SK-N-SH (cell line): ENCODE data around the gene TBX18. TPM values are rescaled to one million over a fixed set of nuclear protein-coding genes. Genes with fewer than 3 reads are reported as not detected.
A peak's percentile ranks its signal among the peaks of the same experiment; 100 is the strongest.

ENCODE experiments used
- CTCF ChIA-PET: fragments of 300-600, 350-600 bp; formaldehyde crosslinking; extraction: SDS; loops from one replicate; lab custom pipeline; 2021; lab: Yijun Ruan, JAX
- POLR2A ChIA-PET: fragments of 350-600 bp; sonication (Branson Sonifier 250); formaldehyde crosslinking; extraction: SDS; loops from one replicate; lab custom pipeline; 2020; ENCODE audit warnings: antibody characterized with exemption, inconsistent platforms; lab: Yijun Ruan, JAX
- DNase-seq: peaks from one replicate; pipeline ENCODE4 v3.0.0; 2012
- H2AFZ ChIP-seq: fragments of 200-600 bp; sonication (generic); 2 replicates; pipeline ENCODE4 v1.8.1; 2016; ENCODE audit warnings: antibody characterized with exemption, mild to moderate bottlenecking, low read depth
- H3F3A ChIP-seq: fragments of 200-600 bp; sonication (generic); replicated peaks from 2 replicates; pipeline ENCODE3; 2016; ENCODE audit warnings: antibody characterized with exemption, mild to moderate bottlenecking; ENCODE audit not compliant: insufficient read depth
- H3K27ac ChIP-seq, 2 experiments: fragments of 200-500 bp in 1 of 2; fragments of 200-600 bp in 1 of 2; sonication (Bioruptor generic) in 1 of 2; sonication (generic), shearing (Covaris generic) in 1 of 2; 2 replicates each; pipeline versions ENCODE4 v1.5.1 to v1.6.1; 2014 to 2016; ENCODE audit warnings: low read depth in 2 of 2, inconsistent platforms in 1 of 2, low read length in 1 of 2, mild to moderate bottlenecking in 1 of 2, mixed read lengths in 1 of 2
- H3K27me3 ChIP-seq: fragments of 200-600 bp; sonication (generic), shearing (Covaris generic); 2 replicates; pipeline ENCODE4 v1.6.1; 2016; ENCODE audit warnings: mixed run types; ENCODE audit not compliant: insufficient read depth
- H3K36me3 ChIP-seq, 2 experiments: fragments of 200-500 bp in 1 of 2; fragments of 200-600 bp in 1 of 2; sonication (Bioruptor generic) in 1 of 2; sonication (generic) in 1 of 2; replicated peaks in 1 of 2; 2 replicates each; pipeline versions ENCODE3 to v1.5.1; 2014 to 2016; ENCODE audit warnings: low read length in 1 of 2, mild to moderate bottlenecking in 1 of 2; ENCODE audit not compliant: insufficient read depth in 2 of 2, control insufficient read depth in 1 of 2
- H3K4me1 ChIP-seq, 2 experiments: fragments of 200-500 bp in 1 of 2; fragments of 200-600 bp in 1 of 2; sonication (Bioruptor generic) in 1 of 2; sonication (generic), shearing (Covaris generic) in 1 of 2; 2 replicates each; pipeline versions ENCODE4 v1.5.1 to v1.6.1; 2014 to 2016; ENCODE audit warnings: low read depth in 1 of 2, low read length in 1 of 2, mixed run types in 1 of 2; ENCODE audit not compliant: insufficient read depth in 2 of 2, control insufficient read depth in 1 of 2
- H3K4me2 ChIP-seq: fragments of 200-600 bp; sonication (generic), shearing (Covaris generic); 2 replicates; pipeline ENCODE4 v1.6.1; 2017; ENCODE audit warnings: mixed run types
- H3K4me3 ChIP-seq, 2 experiments: fragments of 200-500 bp in 1 of 2; fragments of 200-600 bp in 1 of 2; sonication (Bioruptor generic) in 1 of 2; sonication (generic), shearing (Covaris generic) in 1 of 2; 2 replicates each; pipeline versions ENCODE4 v1.5.1 to v1.8.1; 2014 to 2016; ENCODE audit warnings: low read depth in 2 of 2, inconsistent platforms in 1 of 2, low read length in 1 of 2, mild to moderate bottlenecking in 1 of 2, mixed read lengths in 1 of 2, moderate library complexity in 1 of 2
- H3K79me2 ChIP-seq: fragments of 200-600 bp; sonication (generic); 2 replicates; pipeline ENCODE4 v1.8.1; 2017; ENCODE audit warnings: mild to moderate bottlenecking; ENCODE audit not compliant: insufficient read depth
- H3K9ac ChIP-seq: fragments of 200-600 bp; sonication (generic); 2 replicates; pipeline ENCODE4 v1.6.1; 2017; ENCODE audit warnings: mixed run types
- H3K9me2 ChIP-seq: fragments of 200-600 bp; sonication (generic); 2 replicates; pipeline ENCODE4 v1.6.1; 2017; ENCODE audit warnings: mixed run types
- H3K9me3 ChIP-seq: fragments of 200-600 bp; sonication (generic); 2 replicates; pipeline ENCODE4 v1.6.1; 2017; ENCODE audit warnings: mixed run types, mild to moderate bottlenecking, moderate library complexity
- H4K20me1 ChIP-seq: fragments of 200-600 bp; sonication (generic); 2 replicates; pipeline ENCODE4 v1.6.1; 2017; ENCODE audit warnings: mild to moderate bottlenecking, mixed run types; ENCODE audit not compliant: insufficient read depth
- CHD2 ChIP-seq: fragments of 150-350 bp; IDR thresholded peaks from 2 replicates; pipeline ENCODE4 v1.6.1; 2018; ENCODE audit warnings: low read length; ENCODE audit not compliant: partially characterized antibody
- ELF1 ChIP-seq: IDR thresholded peaks from 2 replicates; pipeline ENCODE4 v1.4.0; 2012
- EP300 ChIP-seq, 2 experiments: IDR thresholded peaks; 2 replicates each; pipeline versions ENCODE4 v1.4.0 to v1.6.1; 2012; ENCODE audit warnings: borderline replicate concordance in 1 of 2, low read depth in 1 of 2, low read length in 1 of 2
- FOSL2 ChIP-seq: IDR thresholded peaks from 2 replicates; pipeline ENCODE4 v1.4.0; 2012; ENCODE audit warnings: low read depth, mild to moderate bottlenecking, moderate library complexity, borderline replicate concordance
- JUND ChIP-seq: IDR thresholded peaks from 2 replicates; pipeline ENCODE4 v1.4.0; 2012
- MEF2A ChIP-seq: IDR thresholded peaks from 2 replicates; pipeline ENCODE4 v1.4.0; 2012; ENCODE audit warnings: low read depth, borderline replicate concordance
- NRF1 ChIP-seq: IDR thresholded peaks from 2 replicates; pipeline ENCODE4 v1.6.1; 2012; ENCODE audit warnings: low read depth, mild to moderate bottlenecking, low read length
- RAD21 ChIP-seq: IDR thresholded peaks from 2 replicates; pipeline ENCODE4 v1.6.1; 2012; ENCODE audit warnings: mild to moderate bottlenecking, low read length
- SMC3 ChIP-seq: IDR thresholded peaks from 2 replicates; pipeline ENCODE4 v1.6.1; 2012; ENCODE audit warnings: low read depth, low read length, improper control_type of control experiment
- TAF1 ChIP-seq: IDR thresholded peaks from 2 replicates; pipeline ENCODE4 v1.6.1; 2012; ENCODE audit warnings: low read depth, mild to moderate bottlenecking, low read length, moderate library complexity, borderline replicate concordance
- TCF12 ChIP-seq: IDR thresholded peaks from 2 replicates; pipeline ENCODE4 v1.4.0; 2012
- WGBS: methylation state at CpG from one replicate; pipeline ENCODE4 v1.1.6; 2017; ENCODE audit warnings: low lambda C conversion rate; 5-methylcytosine and 5-hydroxymethylcytosine counted together
- polyA plus RNA-seq, 3 experiments: library from polyadenylated mRNA; depleted of rRNA; stranded (reverse); fragments of >200 nt; gene quantifications; 2 replicates each; pipeline ENCODE4 v1.2.3, GENCODE V29; 2012
- TF ChIP-seq, protein P1 (sequence below): IDR thresholded peaks from 2 replicates; pipeline ENCODE4; 2012
- TF ChIP-seq, protein P2 (sequence below): fragments of 200-600 bp; sonication (generic); IDR thresholded peaks from 2 replicates; pipeline ENCODE4 v1.6.1; 2017; ENCODE audit warnings: antibody characterized with exemption, mild to moderate bottlenecking, moderate library complexity
- TF ChIP-seq, protein P3 (sequence below): IDR thresholded peaks from 2 replicates; pipeline ENCODE4 v1.4.0; 2012; ENCODE audit warnings: low read depth

Gene TBX18
- polyA plus RNA-seq, 1 of the 3 experiments (the other 2 are of a cell fraction): 19.3 TPM

DNA sequence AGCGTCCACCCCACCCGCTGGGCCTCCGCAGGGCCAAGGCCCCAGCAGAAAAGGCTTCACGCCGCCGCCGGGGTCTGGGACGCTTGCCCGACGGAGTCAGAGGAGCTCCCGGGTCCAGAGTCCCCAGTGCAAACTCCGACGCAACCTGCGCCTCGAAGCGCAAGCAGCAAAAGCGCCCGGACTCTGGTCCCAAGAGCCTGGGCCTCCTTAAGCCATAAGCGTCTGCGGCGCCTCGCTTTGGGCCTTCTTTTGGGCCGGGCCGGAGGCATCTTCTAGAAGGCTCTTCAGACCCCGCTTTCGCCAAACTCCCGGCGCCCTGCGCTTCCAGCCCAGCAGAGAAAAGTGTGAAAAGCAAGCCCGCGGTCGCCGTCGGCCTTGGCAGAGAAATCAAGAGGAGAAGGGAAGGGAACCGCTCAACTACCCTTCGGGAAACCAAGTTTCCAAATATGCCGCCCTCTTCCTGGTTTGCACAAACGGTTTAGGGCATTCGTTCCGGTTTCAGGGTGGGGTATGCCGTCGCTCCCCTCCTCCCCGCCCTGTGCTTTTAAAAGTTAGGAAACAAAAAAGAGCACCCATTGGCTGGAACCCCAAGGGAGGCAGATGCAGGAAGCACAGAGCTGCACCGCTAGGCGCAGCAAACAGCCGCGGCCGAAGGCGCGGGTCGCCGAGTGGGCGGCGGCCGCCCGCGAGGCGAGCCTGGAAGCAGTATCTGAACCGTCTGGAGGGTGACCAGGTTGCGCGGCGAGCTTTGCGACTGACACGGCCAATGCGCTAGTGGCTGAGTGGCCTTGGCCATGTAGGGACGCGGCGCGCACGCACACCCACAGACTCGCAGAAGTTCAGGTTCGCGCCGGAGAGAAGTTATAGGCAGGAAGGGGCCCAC, 1.2 kb downstream of the TBX18 start (continued):
- TF ChIP-seq EP300 (IDR thresholded peaks at IDR 0.05; ENCODE audit: borderline replicate concordance in 1 of 2, low read depth in 1 of 2, low read length in 1 of 2) (no peak; a peak in 1 of 4 replicates), SMC3 (no peak)
- TF ChIP-seq, all 33 proteins: peak for 7

- peak overlapping the region; percentile 83; the same call in 1 of the 2 replicates for H2AFZ ChIP-seq
- H3F3A ChIP-seq: peaks cover 32% of the 10 kb centered on the region
- ChIA-PET CTCF (interaction anchor here (0.9 to 2.6 kb wide), 2 partner anchors 10 to 12 kb away, joined by 3 to 9 read pairs; no protein-coding TSS in a partner anchor), POLR2A (no interaction called here)
- H3K79me2 ChIP-seq: peaks cover 51% of the 10 kb centered on the region
- DNase-seq: peak; percentile 48
- peak overlapping the region; percentile 65 to 97 for H3K4me3 ChIP-seq
- no peaks in the 10 kb centered on the region; a peak in 2 of 4 replicates for H3K4me1 ChIP-seq
- TF ChIP-seq, protein P1, sequence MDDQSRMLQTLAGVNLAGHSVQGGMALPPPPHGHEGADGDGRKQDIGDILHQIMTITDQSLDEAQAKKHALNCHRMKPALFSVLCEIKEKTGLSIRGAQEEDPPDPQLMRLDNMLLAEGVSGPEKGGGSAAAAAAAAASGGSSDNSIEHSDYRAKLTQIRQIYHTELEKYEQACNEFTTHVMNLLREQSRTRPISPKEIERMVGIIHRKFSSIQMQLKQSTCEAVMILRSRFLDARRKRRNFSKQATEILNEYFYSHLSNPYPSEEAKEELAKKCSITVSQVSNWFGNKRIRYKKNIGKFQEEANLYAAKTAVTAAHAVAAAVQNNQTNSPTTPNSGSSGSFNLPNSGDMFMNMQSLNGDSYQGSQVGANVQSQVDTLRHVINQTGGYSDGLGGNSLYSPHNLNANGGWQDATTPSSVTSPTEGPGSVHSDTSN: no peak
- TF ChIP-seq, protein P2, sequence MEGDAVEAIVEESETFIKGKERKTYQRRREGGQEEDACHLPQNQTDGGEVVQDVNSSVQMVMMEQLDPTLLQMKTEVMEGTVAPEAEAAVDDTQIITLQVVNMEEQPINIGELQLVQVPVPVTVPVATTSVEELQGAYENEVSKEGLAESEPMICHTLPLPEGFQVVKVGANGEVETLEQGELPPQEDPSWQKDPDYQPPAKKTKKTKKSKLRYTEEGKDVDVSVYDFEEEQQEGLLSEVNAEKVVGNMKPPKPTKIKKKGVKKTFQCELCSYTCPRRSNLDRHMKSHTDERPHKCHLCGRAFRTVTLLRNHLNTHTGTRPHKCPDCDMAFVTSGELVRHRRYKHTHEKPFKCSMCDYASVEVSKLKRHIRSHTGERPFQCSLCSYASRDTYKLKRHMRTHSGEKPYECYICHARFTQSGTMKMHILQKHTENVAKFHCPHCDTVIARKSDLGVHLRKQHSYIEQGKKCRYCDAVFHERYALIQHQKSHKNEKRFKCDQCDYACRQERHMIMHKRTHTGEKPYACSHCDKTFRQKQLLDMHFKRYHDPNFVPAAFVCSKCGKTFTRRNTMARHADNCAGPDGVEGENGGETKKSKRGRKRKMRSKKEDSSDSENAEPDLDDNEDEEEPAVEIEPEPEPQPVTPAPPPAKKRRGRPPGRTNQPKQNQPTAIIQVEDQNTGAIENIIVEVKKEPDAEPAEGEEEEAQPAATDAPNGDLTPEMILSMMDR: peak; percentile 52
- TF ChIP-seq ELF1 (0 out of 2 replicates have a peak, but pooled peaks have one; percentile 12), MEF2A (no peak), TCF12 (0 out of 2 replicates have a peak, but pooled peaks have one; percentile 5)
- TF ChIP-seq, protein P3, sequence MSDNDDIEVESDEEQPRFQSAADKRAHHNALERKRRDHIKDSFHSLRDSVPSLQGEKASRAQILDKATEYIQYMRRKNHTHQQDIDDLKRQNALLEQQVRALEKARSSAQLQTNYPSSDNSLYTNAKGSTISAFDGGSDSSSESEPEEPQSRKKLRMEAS: 0 out of 2 replicates have a peak, but pooled peaks have one; percentile 11
- H3K27ac ChIP-seq: peak overlapping the region; percentile 72 to 77; a peak in 3 of 4 replicates
- peaks cover 0 to 24% of the 10 kb centered on the region in 2 experiments for H3K36me3 ChIP-seq
- H3K9ac ChIP-seq: peak overlapping the region; percentile 85
- no peaks in the 10 kb centered on the region for H3K9me2 ChIP-seq
- H3K9me3 ChIP-seq: no peaks in the 10 kb centered on the region
- peaks cover 18% of the 10 kb centered on the region for H3K27me3 ChIP-seq
- peak overlapping the region; percentile 97 for H3K4me2 ChIP-seq
- no peaks in the 10 kb centered on the region for H4K20me1 ChIP-seq
- WGBS: 8% methylated on average over 17 of the region's 40 CpGs
Observed at GRCh38 chr6:84762220-84763002, 2.0 kb downstream of the TBX18 start.

- H3K4me3 ChIP-seq: no peak overlapping the region
- no peaks in the 10 kb centered on the region for H3K9me2 ChIP-seq
- H3K4me1 ChIP-seq: no peaks in the 10 kb centered on the region; a peak in 2 of 4 replicates
- H3K4me2 ChIP-seq: peak overlapping the region; percentile 97; the same call in 1 of the 2 replicates
- TF ChIP-seq, protein P1: no peak
- no peak for TF ChIP-seq CHD2
- TF ChIP-seq TCF12: no peak
- no peak for TF ChIP-seq JUND
- TF ChIP-seq, protein P3: no peak
- TF ChIP-seq NRF1: no peak
- no peak for TF ChIP-seq TAF1
- TF ChIP-seq FOSL2: no peak
- no peak for TF ChIP-seq SMC3
- TF ChIP-seq RAD21: no peak
- CTCF ChIA-PET: no interaction called here
- H2AFZ ChIP-seq: no peak overlapping the region
- peaks cover 60% of the 10 kb centered on the region for H3K79me2 ChIP-seq
- no peaks in the 10 kb centered on the region for H4K20me1 ChIP-seq
- DNase-seq: no peak
- peaks cover 25% of the 10 kb centered on the region for H3F3A ChIP-seq
- no peak overlapping the region; the same call in 1 of the 2 replicates for H3K9ac ChIP-seq
- no peaks in the 10 kb centered on the region for H3K9me3 ChIP-seq
- POLR2A ChIA-PET: no interaction called here
- H3K36me3 ChIP-seq: peaks cover 2 to 29% of the 10 kb centered on the region in 2 experiments
- H3K27ac ChIP-seq: no peak overlapping the region
- H3K27me3 ChIP-seq: no peaks in the 10 kb centered on the region
Observed at GRCh38 chr6:84758486-84758885, 5.9 kb downstream of the TBX18 start.
